HEK293 (cell line): ENCODE measurements around the gene PTGIS.

ENCODE experiments used
- MZF1 ChIP-seq: fragments of 450-650 bp; formaldehyde crosslinking; IDR thresholded peaks from 2 replicates; pipeline ENCODE4 v1.5.1; 2017; ENCODE audit warnings: missing biosample characterization, missing genetic modification characterization, borderline replicate concordance
- ZNF121 ChIP-seq: fragments of 450-650 bp; formaldehyde crosslinking; IDR thresholded peaks from 2 replicates; pipeline ENCODE4 v1.5.1; 2016; ENCODE audit warnings: missing biosample characterization, missing genetic modification characterization
- ZNF239 ChIP-seq: fragments of 450-650 bp; formaldehyde crosslinking; IDR thresholded peaks from 2 replicates; pipeline ENCODE4 v1.5.1; 2016; ENCODE audit warnings: missing biosample characterization, missing genetic modification characterization
- ZNF354C ChIP-seq: fragments of 450-650 bp; formaldehyde crosslinking; IDR thresholded peaks from 2 replicates; pipeline ENCODE4 v1.5.1; 2016; ENCODE audit warnings: missing biosample characterization, missing genetic modification characterization, low read depth, borderline replicate concordance
- ZNF747 ChIP-seq: fragments of 450-650 bp; formaldehyde crosslinking; IDR thresholded peaks from 2 replicates; pipeline ENCODE4 v1.5.1; 2016; ENCODE audit warnings: missing biosample characterization, missing genetic modification characterization
- TF ChIP-seq, protein P1 (sequence below): fragments of 450-650 bp; formaldehyde crosslinking; IDR thresholded peaks from 2 replicates; pipeline ENCODE4 v1.5.1; 2017; ENCODE audit warnings: missing biosample characterization, missing genetic modification characterization
- TF ChIP-seq, protein P2 (sequence below): fragments of 450-650 bp; formaldehyde crosslinking; IDR thresholded peaks from 2 replicates; pipeline ENCODE4 v1.5.1; 2016; ENCODE audit warnings: missing biosample characterization, missing genetic modification characterization
- TF ChIP-seq, protein P3 (sequence below): fragments of 450-650 bp; formaldehyde crosslinking; IDR thresholded peaks from 2 replicates; pipeline ENCODE4 v1.5.1; 2017; ENCODE audit warnings: missing biosample characterization, mild to moderate bottlenecking, missing genetic modification characterization, moderate library complexity

DNA sequence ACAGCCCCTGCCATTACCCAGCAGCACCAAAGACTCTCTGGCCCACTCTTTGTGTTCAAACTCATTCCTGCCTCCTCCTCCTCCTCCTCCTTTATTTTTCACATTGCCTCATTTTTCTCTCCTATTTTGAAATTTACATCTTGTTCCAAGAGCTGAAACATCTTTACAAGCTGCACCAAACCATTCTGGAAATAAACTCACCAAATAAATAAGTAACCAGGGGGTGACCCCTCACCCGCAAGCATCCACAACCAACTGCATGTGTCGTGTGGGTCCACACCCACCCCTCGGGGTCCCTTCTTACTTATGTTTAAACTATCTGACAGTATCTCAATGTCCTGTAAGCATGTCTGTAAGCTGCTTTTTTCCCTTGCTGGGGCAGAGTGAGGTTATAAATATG is 86.8 kb downstream of the PTGIS start:
- TF ChIP-seq, protein P1, sequence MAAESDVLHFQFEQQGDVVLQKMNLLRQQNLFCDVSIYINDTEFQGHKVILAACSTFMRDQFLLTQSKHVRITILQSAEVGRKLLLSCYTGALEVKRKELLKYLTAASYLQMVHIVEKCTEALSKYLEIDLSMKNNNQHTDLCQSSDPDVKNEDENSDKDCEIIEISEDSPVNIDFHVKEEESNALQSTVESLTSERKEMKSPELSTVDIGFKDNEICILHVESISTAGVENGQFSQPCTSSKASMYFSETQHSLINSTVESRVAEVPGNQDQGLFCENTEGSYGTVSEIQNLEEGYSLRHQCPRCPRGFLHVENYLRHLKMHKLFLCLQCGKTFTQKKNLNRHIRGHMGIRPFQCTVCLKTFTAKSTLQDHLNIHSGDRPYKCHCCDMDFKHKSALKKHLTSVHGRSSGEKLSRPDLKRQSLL (tag by site-specific recombination): no peak
- TF ChIP-seq MZF1 (tag by site-specific recombination): no peak
- no peak for TF ChIP-seq ZNF747 (tag by site-specific recombination)
- no peak for TF ChIP-seq ZNF354C (tag by site-specific recombination)
- TF ChIP-seq, protein P2, sequence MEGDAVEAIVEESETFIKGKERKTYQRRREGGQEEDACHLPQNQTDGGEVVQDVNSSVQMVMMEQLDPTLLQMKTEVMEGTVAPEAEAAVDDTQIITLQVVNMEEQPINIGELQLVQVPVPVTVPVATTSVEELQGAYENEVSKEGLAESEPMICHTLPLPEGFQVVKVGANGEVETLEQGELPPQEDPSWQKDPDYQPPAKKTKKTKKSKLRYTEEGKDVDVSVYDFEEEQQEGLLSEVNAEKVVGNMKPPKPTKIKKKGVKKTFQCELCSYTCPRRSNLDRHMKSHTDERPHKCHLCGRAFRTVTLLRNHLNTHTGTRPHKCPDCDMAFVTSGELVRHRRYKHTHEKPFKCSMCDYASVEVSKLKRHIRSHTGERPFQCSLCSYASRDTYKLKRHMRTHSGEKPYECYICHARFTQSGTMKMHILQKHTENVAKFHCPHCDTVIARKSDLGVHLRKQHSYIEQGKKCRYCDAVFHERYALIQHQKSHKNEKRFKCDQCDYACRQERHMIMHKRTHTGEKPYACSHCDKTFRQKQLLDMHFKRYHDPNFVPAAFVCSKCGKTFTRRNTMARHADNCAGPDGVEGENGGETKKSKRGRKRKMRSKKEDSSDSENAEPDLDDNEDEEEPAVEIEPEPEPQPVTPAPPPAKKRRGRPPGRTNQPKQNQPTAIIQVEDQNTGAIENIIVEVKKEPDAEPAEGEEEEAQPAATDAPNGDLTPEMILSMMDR (tag by site-specific recombination): no peak
- TF ChIP-seq ZNF121 (tag by site-specific recombination): no peak
- TF ChIP-seq, protein P3, sequence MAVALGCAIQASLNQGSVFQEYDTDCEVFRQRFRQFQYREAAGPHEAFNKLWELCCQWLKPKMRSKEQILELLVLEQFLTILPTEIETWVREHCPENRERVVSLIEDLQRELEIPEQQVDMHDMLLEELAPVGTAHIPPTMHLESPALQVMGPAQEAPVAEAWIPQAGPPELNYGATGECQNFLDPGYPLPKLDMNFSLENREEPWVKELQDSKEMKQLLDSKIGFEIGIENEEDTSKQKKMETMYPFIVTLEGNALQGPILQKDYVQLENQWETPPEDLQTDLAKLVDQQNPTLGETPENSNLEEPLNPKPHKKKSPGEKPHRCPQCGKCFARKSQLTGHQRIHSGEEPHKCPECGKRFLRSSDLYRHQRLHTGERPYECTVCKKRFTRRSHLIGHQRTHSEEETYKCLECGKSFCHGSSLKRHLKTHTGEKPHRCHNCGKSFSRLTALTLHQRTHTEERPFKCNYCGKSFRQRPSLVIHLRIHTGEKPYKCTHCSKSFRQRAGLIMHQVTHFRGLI (tag by site-specific recombination): no peak
- TF ChIP-seq ZNF239 (tag by site-specific recombination): no peak
